HG03378 (cell line): ENCODE measurements around the gene ASCL1.

Source experiments
- ATAC-seq: cut with Tn5 transposase; IDR thresholded peaks from one replicate; pipeline ENCODE4 v1.9.1; 2021; ENCODE audit warnings: mild to moderate bottlenecking, moderate library complexity; ENCODE audit not compliant: unreplicated experiment

Gene ASCL1

DNA sequence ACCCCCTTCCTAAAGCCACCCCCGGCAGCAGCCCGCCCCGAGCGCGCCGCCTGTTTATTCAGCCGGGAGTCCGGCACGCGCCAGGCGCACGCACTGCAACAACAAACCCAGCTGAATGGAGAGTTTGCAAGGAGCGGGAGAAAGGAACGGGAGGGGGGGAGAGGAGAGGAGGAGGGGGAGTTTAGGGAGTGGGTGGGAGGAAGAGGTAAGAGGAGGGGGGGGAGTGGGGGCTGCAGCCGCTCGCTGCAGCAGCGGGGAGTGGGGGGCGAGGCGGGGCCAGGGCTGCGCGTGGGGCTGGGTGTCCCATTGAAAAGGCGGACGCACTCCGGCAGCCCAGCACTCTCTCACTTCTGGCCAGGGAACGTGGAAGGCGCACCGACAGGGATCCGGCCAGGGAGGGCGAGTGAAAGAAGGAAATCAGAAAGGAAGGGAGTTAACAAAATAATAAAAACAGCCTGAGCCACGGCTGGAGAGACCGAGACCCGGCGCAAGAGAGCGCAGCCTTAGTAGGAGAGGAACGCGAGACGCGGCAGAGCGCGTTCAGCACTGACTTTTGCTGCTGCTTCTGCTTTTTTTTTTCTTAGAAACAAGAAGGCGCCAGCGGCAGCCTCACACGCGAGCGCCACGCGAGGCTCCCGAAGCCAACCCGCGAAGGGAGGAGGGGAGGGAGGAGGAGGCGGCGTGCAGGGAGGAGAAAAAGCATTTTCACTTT lies at the start of gene ASCL1:
Gene ASCL1 (plus strand): TSS at position 336 of the 712 bp plus-strand sequence. CDS start 571 bp downstream, outside the sequence.
- no peak for ATAC-seq

DNA sequence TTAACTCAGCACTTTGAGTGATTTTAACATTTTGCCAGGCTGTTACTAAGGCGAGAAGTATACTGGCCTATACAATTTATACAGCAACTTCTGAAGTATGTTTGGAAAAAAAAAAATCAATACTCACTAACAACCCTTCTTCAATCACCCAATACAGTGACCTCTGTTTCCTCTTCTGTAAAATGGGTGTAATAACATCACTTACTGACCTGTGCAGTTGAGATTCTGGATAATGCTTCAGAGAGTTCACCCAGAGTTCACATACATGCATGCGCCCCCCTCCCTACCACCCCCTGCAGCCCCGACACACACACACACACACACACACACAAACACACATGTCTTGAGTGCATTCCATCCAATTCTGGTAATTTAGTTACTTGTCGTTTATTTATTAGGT lies 49.6 kb upstream of the ASCL1 start:
- no peak for ATAC-seq

DNA sequence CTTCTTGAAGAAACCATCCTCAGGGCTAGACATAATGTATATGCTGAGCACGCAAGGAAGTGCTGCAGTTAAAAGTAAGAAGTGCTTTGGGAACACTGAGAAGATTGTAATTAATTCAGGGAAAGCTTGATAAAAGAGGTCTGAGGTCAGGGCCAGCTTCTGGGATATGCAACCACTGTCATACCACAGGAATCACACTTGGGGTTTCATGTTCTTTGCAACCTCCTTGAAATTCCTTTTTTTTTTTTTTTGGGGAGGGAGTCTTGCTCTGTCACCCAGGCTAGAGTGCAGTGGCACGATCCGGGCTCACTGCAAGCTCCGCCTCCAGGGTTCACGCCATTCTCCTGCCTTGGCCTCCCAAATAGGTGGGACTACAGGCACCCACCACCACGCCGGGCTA lies 47.3 kb upstream of the ASCL1 start:
- ATAC-seq, result no peak

GRCh38 chr12:102910792-102911191 lies 46.7 kb upstream of the ASCL1 start:
- ATAC-seq, result no peak

DNA sequence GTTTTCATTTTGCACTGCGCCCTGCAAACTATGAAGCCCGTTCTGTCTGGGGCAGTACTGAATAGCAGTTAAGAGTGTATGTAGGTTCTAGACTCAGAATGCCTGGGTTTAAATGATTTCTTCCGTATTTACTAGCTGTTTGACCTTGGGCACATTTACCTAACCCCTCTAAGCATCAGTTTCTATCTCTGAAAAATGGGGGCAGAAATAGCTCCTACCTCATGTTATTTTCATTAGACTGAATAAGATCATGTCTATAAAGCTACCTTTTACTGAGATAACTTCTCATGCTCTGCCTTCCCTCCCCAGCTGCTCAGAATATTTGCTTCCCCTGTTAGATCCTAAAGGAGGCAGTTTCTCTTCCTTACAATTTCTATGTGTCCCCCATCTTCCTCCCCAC lies 46.2 kb upstream of the ASCL1 start:
- ATAC-seq, result no peak

- ATAC-seq, result no peak
These were observed 45.2 kb upstream of the ASCL1 start for GRCh38 chr12:102912258-102912657.

DNA sequence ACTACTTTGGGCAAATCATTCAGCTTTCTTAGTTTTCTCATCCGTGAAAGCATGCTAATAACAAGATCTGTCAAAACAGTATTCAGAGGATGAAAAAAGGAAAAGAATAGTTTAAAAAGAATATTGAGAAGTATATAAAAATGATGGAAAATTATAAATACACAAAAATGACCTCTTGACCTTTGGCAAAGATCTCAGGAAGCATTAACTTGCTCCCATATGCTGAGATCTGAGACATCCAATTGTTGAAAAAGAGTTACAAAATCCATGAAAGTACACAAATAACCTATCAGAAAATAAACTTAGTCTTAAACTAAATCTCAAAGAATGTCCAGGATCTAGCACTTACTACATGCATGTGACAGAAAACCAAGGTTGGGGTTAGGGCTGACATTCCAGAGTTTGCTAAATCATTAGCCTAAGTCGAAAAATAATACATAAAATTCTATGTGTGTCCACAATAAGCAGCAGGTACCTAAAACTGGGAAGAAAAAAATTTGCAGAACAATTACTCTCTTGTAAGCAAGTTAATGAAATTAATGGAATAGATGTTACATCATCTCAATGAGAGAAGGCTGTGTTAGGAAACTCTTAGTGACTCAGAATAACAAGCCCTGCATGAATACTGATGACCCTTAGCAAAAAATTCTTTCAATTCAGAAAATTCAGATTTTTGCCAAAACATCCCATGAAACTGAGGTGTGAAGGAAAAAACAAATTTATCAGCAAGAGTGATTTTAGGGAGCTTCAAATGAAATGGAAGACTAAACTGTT lies 43.8 kb upstream of the ASCL1 start:
- no peak for ATAC-seq

DNA sequence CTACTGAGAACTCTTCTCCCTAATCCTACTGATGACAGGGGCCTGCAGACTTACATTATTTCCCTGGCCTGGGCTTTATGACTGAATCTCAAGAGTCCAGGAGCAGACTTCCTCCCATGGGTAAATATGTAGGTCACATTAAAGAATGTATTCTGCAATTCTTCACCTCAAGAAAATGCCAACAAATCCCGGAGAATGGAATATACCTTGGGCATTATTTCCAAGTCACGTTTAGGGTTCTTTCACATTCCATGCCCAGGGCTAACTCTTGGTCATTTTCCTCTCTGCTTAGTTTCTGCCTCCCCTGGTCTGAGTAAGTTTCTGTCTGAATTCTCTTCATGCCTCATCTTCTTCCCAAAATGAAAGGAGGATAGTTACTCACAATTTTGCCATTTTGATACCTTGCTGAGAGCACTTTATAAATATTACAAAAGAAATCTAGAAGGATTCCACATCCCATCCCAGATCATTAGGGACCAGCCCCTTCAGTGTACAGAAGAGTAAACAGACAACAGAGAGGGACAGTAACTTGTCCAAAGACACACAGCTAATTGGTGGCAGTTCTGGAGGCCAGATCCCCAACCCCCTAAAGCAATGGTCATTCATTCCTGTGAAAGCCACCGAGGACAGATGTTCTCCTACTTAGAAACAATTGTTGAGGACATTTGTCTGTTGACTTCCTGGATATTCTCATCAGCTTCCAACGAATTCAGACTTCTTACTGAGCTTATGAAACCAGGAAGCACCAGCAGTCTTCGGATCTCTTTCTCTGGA lies 41.0 kb upstream of the ASCL1 start:
- no peak for ATAC-seq

DNA sequence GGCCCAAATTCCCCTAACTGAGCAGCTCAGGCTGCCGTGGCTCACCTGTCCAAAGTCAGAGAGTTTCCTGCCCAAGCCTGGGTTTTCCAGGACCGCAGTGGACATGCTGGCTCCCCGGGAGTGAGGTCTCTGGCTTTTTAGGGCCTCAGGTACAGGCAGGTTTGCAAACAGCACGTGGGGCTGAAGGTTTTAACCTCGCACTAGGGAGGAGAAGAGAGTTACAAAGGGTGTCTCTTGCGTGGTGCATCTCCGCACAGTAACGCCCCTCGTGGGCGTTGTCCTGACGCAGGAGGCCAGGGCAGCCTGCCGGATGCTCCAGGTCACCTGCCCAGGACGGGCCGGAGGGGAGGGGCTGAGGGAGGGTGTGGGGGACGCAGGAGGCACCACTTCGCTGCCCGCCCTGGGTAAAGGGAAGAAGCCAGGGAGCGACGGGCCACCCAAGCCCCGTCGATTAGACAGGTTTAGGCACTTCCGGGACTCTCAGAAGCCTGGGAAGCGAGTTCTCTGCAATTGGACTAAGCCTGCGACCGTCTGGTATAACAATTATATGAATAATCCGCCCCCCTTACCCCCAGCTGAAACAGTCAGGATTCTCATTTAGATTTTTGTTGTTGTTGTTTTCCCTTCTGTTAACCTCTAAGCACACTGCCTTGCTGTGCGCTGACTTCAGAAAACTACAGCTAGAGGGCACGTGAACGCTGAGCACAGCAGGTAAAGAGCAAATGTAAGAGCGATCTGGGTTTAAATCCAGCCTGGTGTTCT lies 40.3 kb upstream of the ASCL1 start, which contains the start of gene PAH:
Gene PAH (minus strand): TSS at position 219 of the 762 bp plus-strand sequence. CDS start 114 bp downstream, at position 105.
- ATAC-seq, result no peak

DNA sequence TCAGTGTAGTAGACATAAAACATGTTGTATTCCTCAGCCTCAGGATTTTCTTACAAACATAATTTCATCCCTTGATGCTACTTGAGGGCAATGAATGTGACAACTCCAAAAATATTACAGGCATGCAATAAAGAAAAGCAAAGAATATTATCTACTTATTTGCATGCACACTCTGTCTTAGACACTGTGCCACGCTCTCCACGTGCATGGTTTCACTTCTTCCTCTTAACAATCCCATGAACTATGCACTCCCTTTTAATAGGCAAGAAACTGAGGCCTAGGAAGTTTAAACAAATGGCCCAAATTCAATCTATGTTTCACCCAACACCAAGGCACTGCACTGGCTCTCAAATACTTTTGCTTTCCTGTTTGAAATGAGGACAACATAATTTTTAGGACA lies 38.6 kb upstream of the ASCL1 start:
- no peak for ATAC-seq

DNA sequence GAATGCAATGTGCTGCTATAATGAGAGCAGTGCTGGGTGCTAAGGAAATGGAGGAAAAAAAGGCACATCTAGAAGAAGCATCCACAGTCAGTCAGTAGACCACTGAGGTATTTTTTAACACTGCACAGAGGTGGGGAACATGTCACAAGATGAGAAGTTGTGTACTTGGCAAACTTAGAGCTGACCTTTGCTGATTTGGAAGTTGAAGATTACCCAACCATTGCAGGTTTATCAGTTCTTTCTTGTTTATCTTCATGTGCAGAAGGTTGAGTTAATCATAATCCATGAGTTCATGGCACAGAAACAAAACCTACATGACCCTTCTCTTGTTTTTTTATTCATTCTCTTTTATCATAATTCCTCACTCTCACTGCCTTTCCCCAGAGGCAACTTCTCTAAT lies 37.2 kb upstream of the ASCL1 start:
- no peak for ATAC-seq

GRCh38 chr12:102921240-102921639 lies 36.2 kb upstream of the ASCL1 start:
- no peak for ATAC-seq

GRCh38 chr12:102927220-102927619 lies 30.3 kb upstream of the ASCL1 start:
- no peak for ATAC-seq

DNA sequence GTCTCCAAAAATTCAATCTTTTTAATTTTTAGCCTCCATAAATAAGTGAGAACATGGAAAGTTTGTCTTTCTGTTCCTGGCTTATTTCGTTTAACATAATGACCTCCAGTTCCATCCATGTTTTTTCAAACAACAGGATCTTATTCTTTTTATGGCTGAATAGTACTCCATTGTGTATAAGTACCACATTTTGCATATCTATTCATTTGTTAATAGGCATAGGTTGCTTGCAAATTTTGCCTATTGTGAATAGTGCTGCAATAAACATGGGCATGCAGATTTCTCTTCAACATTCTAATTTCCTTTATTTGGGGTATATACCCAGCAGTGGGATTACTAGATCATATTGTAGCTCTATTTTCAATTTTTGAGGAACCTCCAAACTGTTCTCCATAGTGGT lies 24.3 kb upstream of the ASCL1 start:
- no peak for ATAC-seq

DNA sequence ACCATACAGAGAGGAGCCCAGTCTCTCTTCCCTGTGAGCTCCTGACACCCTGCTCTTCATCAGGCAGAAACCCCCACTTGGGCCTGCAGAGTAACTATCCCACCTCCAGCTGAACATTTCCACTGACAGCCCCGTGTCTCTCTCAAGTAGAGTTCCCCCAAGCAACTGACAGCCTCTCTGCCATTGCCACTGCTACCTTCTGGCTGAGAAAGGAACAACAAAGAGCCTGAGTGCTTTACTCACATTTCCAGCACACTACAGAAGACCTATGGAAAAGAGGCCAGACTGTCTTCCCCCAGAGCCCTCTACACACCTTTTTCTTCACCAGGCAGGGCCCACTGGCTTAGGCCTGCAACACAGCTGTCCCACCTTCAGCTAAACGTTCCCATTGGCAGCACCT lies 18.4 kb upstream of the ASCL1 start:
- ATAC-seq, result no peak

GRCh38 chr12:102939670-102940222 lies 17.7 kb upstream of the ASCL1 start:
- ATAC-seq, result no peak

- no peak for ATAC-seq
These were observed 11.4 kb upstream of the ASCL1 start for GRCh38 chr12:102946042-102946441.

DNA sequence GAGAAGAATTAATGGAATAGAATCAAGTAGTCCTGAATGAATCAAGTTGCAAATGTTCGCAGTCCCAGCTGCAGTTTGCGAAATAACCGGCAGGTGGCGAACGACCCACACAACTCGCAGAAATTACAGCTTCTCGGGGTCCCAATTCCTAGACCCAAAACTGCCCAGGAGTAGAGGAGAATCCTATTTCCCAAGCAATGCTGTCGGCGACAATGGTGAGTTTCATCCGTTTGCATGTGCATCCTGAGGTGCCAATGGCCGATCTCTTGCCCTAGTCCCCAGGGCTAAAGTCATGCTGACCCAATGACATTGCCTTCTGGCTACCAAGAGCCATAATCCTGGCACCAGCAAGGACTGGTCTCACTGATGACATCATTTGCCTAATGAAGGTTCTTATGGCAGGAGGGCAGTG lies 8.5 kb upstream of the ASCL1 start:
- ATAC-seq, result no peak

- ATAC-seq, result no peak
These were observed 7.1 kb upstream of the ASCL1 start for GRCh38 chr12:102950107-102950949.
